ENCODE results near the gene CTNNBIP1.

The CTNNBIP1 gene

DNA sequence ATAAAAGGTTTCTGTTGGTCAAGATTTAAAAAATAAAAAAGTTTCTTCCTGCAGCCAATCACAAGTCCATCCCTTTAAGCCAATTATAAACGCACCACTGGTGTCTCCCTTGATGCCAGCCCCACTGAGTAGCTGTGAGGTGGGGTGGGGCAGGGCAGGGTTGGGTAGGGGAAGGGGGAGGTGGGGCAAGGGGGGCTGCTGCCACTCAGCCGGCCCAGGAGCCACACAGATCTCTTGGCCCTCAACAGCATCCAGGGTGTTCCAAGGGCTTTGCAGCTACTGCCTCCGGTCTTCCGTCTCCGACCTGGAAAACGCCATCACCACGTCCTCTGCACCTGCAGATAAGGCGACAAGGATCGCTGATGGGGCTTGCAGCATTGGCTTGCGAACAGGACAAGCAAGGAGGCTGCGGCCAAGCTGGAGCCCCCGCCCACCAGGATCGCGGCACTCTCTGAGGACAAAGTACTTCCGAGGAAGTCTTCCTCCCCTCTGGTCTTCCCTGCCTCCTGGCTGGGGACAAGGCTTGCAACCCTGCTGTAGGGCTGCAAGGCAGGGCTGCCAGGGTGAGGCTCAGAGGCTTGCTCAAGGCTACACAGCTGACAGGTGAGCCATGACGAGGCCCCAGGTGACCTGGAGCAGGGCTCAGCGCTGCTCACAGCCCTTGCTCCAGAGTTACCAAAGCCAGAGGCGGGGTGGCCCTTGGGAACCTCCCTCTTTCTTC is 59.5 kb downstream of the CTNNBIP1 start:
- no peak for DNase-seq (ENCODE audit: low read depth)
- no peak overlapping the region for H3K4me3 ChIP-seq (replicated peaks; ENCODE audit: low read depth, low read length)
- no peak for TF ChIP-seq CTCF (IDR thresholded peaks at IDR 0.05; ENCODE audit: low read length, missing control alignments)

GRCh38 chr1:9849691-9850441 is 60.2 kb downstream of the CTNNBIP1 start:
- no peak overlapping the region for H3K4me3 ChIP-seq (replicated peaks; ENCODE audit: low read depth, low read length)
- TF ChIP-seq CTCF (IDR thresholded peaks at IDR 0.05; ENCODE audit: low read length, missing control alignments), result no peak
- no peak for DNase-seq (ENCODE audit: low read depth)

GRCh38 chr1:9848022-9848421 is 62.0 kb downstream of the CTNNBIP1 start:
- H3K4me3 ChIP-seq (replicated peaks; ENCODE audit: low read depth, low read length), result no peak overlapping the region
- DNase-seq (ENCODE audit: low read depth), result no peak
- TF ChIP-seq CTCF (IDR thresholded peaks at IDR 0.05; ENCODE audit: low read length, missing control alignments), result no peak

GRCh38 chr1:9847269-9847668 is 62.8 kb downstream of the CTNNBIP1 start:
- TF ChIP-seq CTCF (IDR thresholded peaks at IDR 0.05; ENCODE audit: low read length, missing control alignments), result no peak
- no peak for DNase-seq (ENCODE audit: low read depth)
- H3K4me3 ChIP-seq (replicated peaks; ENCODE audit: low read depth, low read length), result no peak overlapping the region

GRCh38 chr1:9846611-9847171 is 63.4 kb downstream of the CTNNBIP1 start:
- H3K4me3 ChIP-seq (replicated peaks; ENCODE audit: low read depth, low read length), result no peak overlapping the region
- no peak for TF ChIP-seq CTCF (IDR thresholded peaks at IDR 0.05; ENCODE audit: low read length, missing control alignments)
- no peak for DNase-seq (ENCODE audit: low read depth)

DNA sequence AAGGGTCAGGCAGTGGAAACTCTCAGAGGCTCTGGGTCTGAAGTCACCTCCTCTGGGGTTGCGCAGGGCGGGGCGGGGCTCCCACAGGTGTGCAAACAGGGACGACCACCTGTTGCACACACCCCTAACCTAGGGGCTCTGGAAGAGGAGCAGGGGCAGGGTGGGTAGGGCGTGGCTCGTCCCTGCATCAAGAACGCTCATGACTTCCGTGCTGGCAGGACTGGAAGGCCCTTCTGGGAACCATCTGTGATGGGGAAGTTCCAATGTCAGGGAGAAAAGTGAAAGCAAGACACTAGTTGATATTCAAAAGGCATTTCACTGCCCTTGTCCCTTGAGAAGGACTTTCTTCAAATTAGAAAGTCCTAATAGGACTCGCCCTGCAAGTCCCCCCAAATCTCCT is 64.2 kb downstream of the CTNNBIP1 start:
- TF ChIP-seq CTCF (IDR thresholded peaks at IDR 0.05; ENCODE audit: low read length, missing control alignments), result no peak
- H3K4me3 ChIP-seq (replicated peaks; ENCODE audit: low read depth, low read length), result no peak overlapping the region
- DNase-seq (ENCODE audit: low read depth), result no peak
